ENCODE measurements around the gene GSTM5.

- no peak for TF ChIP-seq TAF1 (IDR thresholded peaks at IDR 0.05; ENCODE audit: low read depth, low read length)
- no peak for TF ChIP-seq SPI1 (IDR thresholded peaks at IDR 0.05; ENCODE audit: low read depth, low read length)
- no peak for TF ChIP-seq POLR2AphosphoS5 (IDR thresholded peaks at IDR 0.05; ENCODE audit: low read depth, low read length)
- TF ChIP-seq POLR2A (IDR thresholded peaks at IDR 0.05; ENCODE audit: low read depth, low read length) = no peak
- no peak for TF ChIP-seq POU2F2 (IDR thresholded peaks at IDR 0.05; ENCODE audit: low read depth, low read length)
Measured at GRCh38 chr1:109677459-109677858, 34.6 kb upstream of the GSTM5 start.

Data from GM12891 (cell line).